H9 (cell line): ENCODE results near the gene SLC22A16. TPM values are rescaled to one million over a fixed set of nuclear protein-coding genes. Genes with fewer than 3 reads are reported as not detected.

Experiments
- DNase-seq: peaks from one replicate; pipeline ENCODE4 v3.0.0-alpha.2; 2017
- H2AFZ ChIP-seq: one replicate; pipeline ENCODE4 v1.6.1; 2013; ENCODE audit warnings: mild to moderate bottlenecking, low read length, control low read depth, moderate library complexity
- H2AK5ac ChIP-seq: 2 replicates; pipeline ENCODE4 v1.6.1; 2013; ENCODE audit warnings: low read length, control low read depth, mixed read lengths; ENCODE audit not compliant: insufficient read length
- H2BK120ac ChIP-seq: one replicate; pipeline ENCODE4 v1.6.1; 2013; ENCODE audit warnings: low read depth, mild to moderate bottlenecking, low read length, control low read depth, inconsistent platforms; ENCODE audit not compliant: poor library complexity, severe bottlenecking
- H2BK12ac ChIP-seq: 2 replicates; pipeline ENCODE4 v1.6.1; 2013; ENCODE audit warnings: low read length, control low read depth, mixed read lengths, low read depth; ENCODE audit not compliant: insufficient read length
- H2BK15ac ChIP-seq: 2 replicates; pipeline ENCODE4 v1.6.1; 2013; ENCODE audit warnings: low read depth, low read length, control low read depth
- H2BK20ac ChIP-seq: one replicate; pipeline ENCODE4 v1.6.1; 2013; ENCODE audit warnings: low read depth, mild to moderate bottlenecking, low read length, control low read depth, inconsistent platforms; ENCODE audit not compliant: poor library complexity, severe bottlenecking
- H2BK5ac ChIP-seq: 2 replicates; pipeline ENCODE4 v1.6.1; 2013; ENCODE audit warnings: low read length, control low read depth, mixed read lengths; ENCODE audit not compliant: insufficient read length
- H3K14ac ChIP-seq: 2 replicates; pipeline ENCODE4 v1.6.1; 2013; ENCODE audit warnings: low read length, control low read depth; ENCODE audit not compliant: insufficient read depth
- H3K18ac ChIP-seq: 2 replicates; pipeline ENCODE4 v1.6.1; 2013; ENCODE audit warnings: low read depth, mild to moderate bottlenecking, mixed read lengths, low read length, control low read depth; ENCODE audit not compliant: insufficient read length
- H3K23ac ChIP-seq: 2 replicates; pipeline ENCODE4 v1.6.1; 2013; ENCODE audit warnings: low read length, control low read depth, mixed read lengths, low read depth; ENCODE audit not compliant: insufficient read length
- H3K23me2 ChIP-seq: 2 replicates; pipeline ENCODE4 v1.6.1; 2013; ENCODE audit warnings: low read depth, mild to moderate bottlenecking, mixed read lengths, low read length, control low read depth; ENCODE audit not compliant: insufficient read length, poor library complexity, severe bottlenecking
- H3K27ac ChIP-seq: 2 replicates; pipeline ENCODE4 v1.5.1; 2013; ENCODE audit warnings: low read length, control low read depth, mixed read lengths, low read depth; ENCODE audit not compliant: insufficient read length
- H3K27me3 ChIP-seq: 2 replicates; pipeline ENCODE4 v1.6.1; 2013; ENCODE audit warnings: low read length, control low read depth, inconsistent platforms; ENCODE audit not compliant: insufficient read depth
- H3K4ac ChIP-seq: 2 replicates; pipeline ENCODE4 v1.6.1; 2013; ENCODE audit warnings: low read depth, mild to moderate bottlenecking, control low read depth, inconsistent platforms, low read length, moderate library complexity
- H3K4me1 ChIP-seq: 2 replicates; pipeline ENCODE4 v1.6.1; 2013; ENCODE audit warnings: low read length, control low read depth, inconsistent platforms; ENCODE audit not compliant: insufficient read depth
- H3K4me2 ChIP-seq: 2 replicates; pipeline ENCODE4 v1.6.1; 2013; ENCODE audit warnings: low read length, control low read depth, mixed read lengths; ENCODE audit not compliant: insufficient read length, insufficient read depth
- H3K56ac ChIP-seq: 2 replicates; pipeline ENCODE4 v1.6.1; 2013; ENCODE audit warnings: low read depth, mild to moderate bottlenecking, mixed read lengths, low read length, control low read depth; ENCODE audit not compliant: insufficient read length
- H3K79me1 ChIP-seq: 2 replicates; pipeline ENCODE4 v1.6.1; 2013; ENCODE audit warnings: low read depth, mild to moderate bottlenecking, moderate library complexity, low read length, control low read depth, inconsistent platforms; ENCODE audit not compliant: insufficient read depth, poor library complexity, severe bottlenecking
- H3K79me2 ChIP-seq: 2 replicates; pipeline ENCODE4 v1.6.1; 2013; ENCODE audit warnings: low read length, control low read depth, inconsistent platforms; ENCODE audit not compliant: insufficient read depth
- H3K9ac ChIP-seq: 2 replicates; pipeline ENCODE4 v1.6.1; 2013; ENCODE audit warnings: low read length, control low read depth, mixed read lengths; ENCODE audit not compliant: insufficient read length; ENCODE audit errors: extremely low read depth
- H3K9me3 ChIP-seq: one replicate; pipeline ENCODE4 v1.6.1; 2013; ENCODE audit warnings: low read depth, low read length, inconsistent platforms; ENCODE audit not compliant: control insufficient read depth
- H3T11ph ChIP-seq: one replicate; pipeline ENCODE4 v1.6.1; 2013; ENCODE audit warnings: mild to moderate bottlenecking, low read length, control low read depth, inconsistent platforms
- H4K20me1 ChIP-seq: one replicate; pipeline ENCODE4 v1.6.1; 2013; ENCODE audit not compliant: control insufficient read depth, insufficient read length, insufficient read depth
- H4K5ac ChIP-seq: 2 replicates; pipeline ENCODE4 v1.6.1; 2013; ENCODE audit warnings: low read depth, mild to moderate bottlenecking, mixed read lengths, low read length, control low read depth; ENCODE audit not compliant: insufficient read length
- H4K8ac ChIP-seq: replicated peaks from 2 replicates; pipeline ENCODE4 v1.6.1; 2013; ENCODE audit warnings: low read length, control low read depth, mixed read lengths, low read depth; ENCODE audit not compliant: insufficient read length
- H4K91ac ChIP-seq: 2 replicates; pipeline ENCODE4 v1.6.1; 2013; ENCODE audit warnings: low read depth, mild to moderate bottlenecking, moderate library complexity, mixed read lengths, low read length, control low read depth; ENCODE audit not compliant: insufficient read length
- H3K27ac Mint-ChIP-seq, 3 experiments: 2 replicates in 2 of 3; 3 replicates in 1 of 3; pipeline ENCODE4 v1.8.0; 2020 to 2021; ENCODE audit warnings: mixed read lengths in 3 of 3, mild to moderate bottlenecking in 1 of 3, moderate library complexity in 1 of 3
- H3K27me3 Mint-ChIP-seq: 2 replicates; pipeline ENCODE4 v1.8.0; 2021; ENCODE audit warnings: low read depth, mild to moderate bottlenecking, moderate library complexity, mixed read lengths
- H3K36me3 Mint-ChIP-seq, 3 experiments: 2 replicates in 2 of 3; 3 replicates in 1 of 3; pipeline ENCODE4 v1.8.0; 2020 to 2021; ENCODE audit warnings: low read depth in 3 of 3, mixed read lengths in 3 of 3; ENCODE audit not compliant: insufficient read depth in 1 of 3
- H3K4me1 Mint-ChIP-seq, 2 experiments: 2 replicates each; pipeline ENCODE4 v1.8.0; 2020; ENCODE audit warnings: mixed read lengths in 2 of 2
- H3K4me3 Mint-ChIP-seq, 2 experiments: 2 replicates in 1 of 2; 3 replicates in 1 of 2; pipeline ENCODE4 v1.8.0; 2020 to 2021; ENCODE audit warnings: mild to moderate bottlenecking in 2 of 2, mixed read lengths in 2 of 2, moderate library complexity in 1 of 2
- H3K9me3 Mint-ChIP-seq, 2 experiments: 2 replicates in 1 of 2; 3 replicates in 1 of 2; pipeline ENCODE4 v1.8.0; 2020; ENCODE audit warnings: mild to moderate bottlenecking in 2 of 2, mixed read lengths in 2 of 2, moderate library complexity in 1 of 2
- CTCF ChIP-seq: fragments of 200-600 bp; sonication (generic); conservative IDR thresholded peaks from 3 replicates; pipeline ENCODE4 v1.8.0; 2021; ENCODE audit warnings: antibody characterized with exemption, mild to moderate bottlenecking
- WGBS: extraction: QIAGEN DNeasy Blood & Tissue Kit; methylation state at CpG from one replicate; pipeline ENCODE4 v1.1.7; 2013; ENCODE audit warnings: missing lambda C conversion rate, low lambda C conversion rate, mixed read lengths; ENCODE audit not compliant: insufficient read length; ENCODE audit errors: extremely low coverage; 5-methylcytosine and 5-hydroxymethylcytosine counted together
- total RNA-seq: library from RNA; stranded (reverse); gene quantifications from 2 replicates; pipeline ENCODE4 v1.2.1, GENCODE V29; 2021

Gene SLC22A16
- total RNA-seq, 1 experiment from 2014 or later, result not detected

- Histone ChIP-seq H3K4me1 (no peaks in the 10 kb centered on the region), H3K4ac (no peak overlapping the region), H3K9ac (no peak overlapping the region), H3T11ph (no peak overlapping the region), H3K56ac (no peak overlapping the region), H2BK120ac (no peak overlapping the region), H3K79me2 (no peaks in the 10 kb centered on the region), H3K14ac (no peak overlapping the region), H3K4me2 (no peak overlapping the region), H3K23ac (no peak overlapping the region), H3K27me3 (no peaks in the 10 kb centered on the region), H3K27ac (no peak overlapping the region), H2BK12ac (no peak overlapping the region), H3K9me3 (no peaks in the 10 kb centered on the region), H2AFZ (no peak overlapping the region), H3K18ac (no peak overlapping the region), H4K20me1 (no peaks in the 10 kb centered on the region), H4K8ac (no peak overlapping the region), H3K79me1 (no peaks in the 10 kb centered on the region), H2BK5ac (no peak overlapping the region), H2BK15ac (no peak overlapping the region), H2AK5ac (no peak overlapping the region), H4K91ac (no peak overlapping the region), H2BK20ac (no peak overlapping the region), H3K23me2 (no peaks in the 10 kb centered on the region), H4K5ac (no peak overlapping the region)
- H3K4me3 Mint-ChIP-seq, result no peak overlapping the region
- H3K4me1 Mint-ChIP-seq, result no peaks in the 10 kb centered on the region
- H3K9me3 Mint-ChIP-seq, result peaks cover 8 to 14% of the 10 kb centered on the region in 2 experiments; a peak in 4 of 5 replicates
- no CpG with 5 or more reads among the region's 3 CpGs for WGBS
- peaks cover 0 to 7% (median 2%) of the 10 kb centered on the region in 3 experiments; a peak in 5 of 7 replicates for H3K36me3 Mint-ChIP-seq
- DNase-seq, result no peak
- TF ChIP-seq CTCF, result no peak
- no peak overlapping the region for H3K27ac Mint-ChIP-seq
- H3K27me3 Mint-ChIP-seq, result no peaks in the 10 kb centered on the region; the same call in none of the 2 replicates
These were observed 4.6 kb downstream of the SLC22A16 start for GRCh38 chr6:110471726-110472365.
